Neural cell (in vitro differentiated cells): ENCODE results near the gene RAE1. TPM values are rescaled to one million over a fixed set of nuclear protein-coding genes. Genes with fewer than 3 reads are reported as not detected.

ENCODE experiments used
- H2AFZ ChIP-seq: fragments of 200-600, 300-800 bp; sonication (generic), shearing (Covaris generic); 2 replicates; pipeline ENCODE4 v1.6.0; 2014; ENCODE audit warnings: low read depth, mild to moderate bottlenecking, antibody characterized with exemption, low read length, moderate library complexity
- H3F3A ChIP-seq: fragments of 200-600 bp; shearing (Covaris generic); 2 replicates; pipeline ENCODE4 v1.6.1; 2016; ENCODE audit warnings: mild to moderate bottlenecking, moderate library complexity, mixed read lengths, antibody characterized with exemption, low read length; ENCODE audit not compliant: insufficient read depth, poor library complexity, severe bottlenecking
- H3K27ac ChIP-seq: fragments of 200-600, 300-800 bp; sonication (generic), shearing (Covaris generic); 2 replicates; pipeline ENCODE4 v1.5.1; 2014; ENCODE audit warnings: mild to moderate bottlenecking, low read length, moderate library complexity
- H3K27me3 ChIP-seq: fragments of 300-800, 200-600 bp; sonication (generic), shearing (Covaris generic); 2 replicates; pipeline ENCODE4 v1.6.0; 2014; ENCODE audit warnings: mild to moderate bottlenecking, low read depth, low read length, moderate library complexity; ENCODE audit not compliant: insufficient read depth
- H3K36me3 ChIP-seq: fragments of 300-800, 200-600 bp; sonication (generic), shearing (Covaris generic); 2 replicates; pipeline ENCODE4 v1.5.1; 2014; ENCODE audit warnings: mild to moderate bottlenecking, antibody characterized with exemption, low read length, moderate library complexity; ENCODE audit not compliant: insufficient read depth
- H3K4me2 ChIP-seq: fragments of 300-800, 200-600 bp; sonication (generic), shearing (Covaris generic); 2 replicates; pipeline ENCODE4 v1.6.0; 2014; ENCODE audit warnings: mild to moderate bottlenecking, low read length
- H3K4me3 ChIP-seq: fragments of 300-800, 200-600 bp; sonication (generic), shearing (Covaris generic); 2 replicates; pipeline ENCODE4 v1.5.1; 2014; ENCODE audit warnings: mild to moderate bottlenecking, low read length, moderate library complexity
- H3K79me2 ChIP-seq: fragments of 200-600 bp; shearing (Covaris generic); replicated peaks from 2 replicates; pipeline ENCODE4 v1.6.0; 2014; ENCODE audit warnings: mild to moderate bottlenecking, low read length, moderate library complexity; ENCODE audit not compliant: insufficient read depth
- H3K9ac ChIP-seq: fragments of 300-800, 200-600 bp; sonication (generic), shearing (Covaris generic); 2 replicates; pipeline ENCODE4 v1.6.1; 2016; ENCODE audit warnings: mild to moderate bottlenecking, low read length, mixed read lengths
- H3K9me2 ChIP-seq: fragments of 200-600 bp; shearing (Covaris generic); 2 replicates; pipeline ENCODE4 v1.6.1; 2016; ENCODE audit warnings: mild to moderate bottlenecking, low read length, mixed read lengths; ENCODE audit not compliant: insufficient read depth
- H3K9me3 ChIP-seq: fragments of 200-600, 300-800 bp; sonication (generic), shearing (Covaris generic); 2 replicates; pipeline ENCODE4 v1.6.1; 2016; ENCODE audit warnings: mild to moderate bottlenecking, mixed run types, low read length, moderate library complexity, mixed read lengths
- H4K20me1 ChIP-seq: fragments of 200-600 bp; shearing (Covaris generic); 2 replicates; pipeline ENCODE4 v1.6.1; 2016; ENCODE audit warnings: mild to moderate bottlenecking, mixed run types; ENCODE audit not compliant: insufficient read depth
- EP300 ChIP-seq: fragments of 450-650 bp; conservative IDR thresholded peaks from 2 replicates; pipeline ENCODE4 v1.6.1; 2014; ENCODE audit warnings: antibody characterized with exemption, mild to moderate bottlenecking, moderate library complexity; ENCODE audit not compliant: poor library complexity, severe bottlenecking
- EZH2 ChIP-seq: fragments of 200-600, 300-800 bp; shearing (Covaris generic), sonication (generic); IDR thresholded peaks from 2 replicates; pipeline ENCODE4 v1.6.1; 2014; ENCODE audit warnings: antibody characterized with exemption, low read length, borderline replicate concordance, mild to moderate bottlenecking; ENCODE audit not compliant: insufficient read depth, poor library complexity, severe bottlenecking
- MXI1 ChIP-seq: fragments of 450-650 bp; conservative IDR thresholded peaks from 2 replicates; pipeline ENCODE4 v1.6.1; 2014; ENCODE audit warnings: antibody characterized with exemption, mild to moderate bottlenecking; ENCODE audit not compliant: poor library complexity, severe bottlenecking
- POLR2AphosphoS5 ChIP-seq: IDR thresholded peaks from 2 replicates; pipeline ENCODE4 v1.6.1; 2012
- RAD21 ChIP-seq: fragments of 450-650 bp; conservative IDR thresholded peaks from 2 replicates; pipeline ENCODE4 v1.6.1; 2014; ENCODE audit warnings: antibody characterized with exemption, mild to moderate bottlenecking, moderate library complexity
- SMC3 ChIP-seq: fragments of 450-650 bp; conservative IDR thresholded peaks from 2 replicates; pipeline ENCODE4 v1.6.1; 2014; ENCODE audit warnings: antibody characterized with exemption, mild to moderate bottlenecking, moderate library complexity; ENCODE audit not compliant: poor library complexity
- TAF1 ChIP-seq: IDR thresholded peaks from 2 replicates; pipeline ENCODE4 v1.6.1; 2012; ENCODE audit warnings: low read depth
- polyA plus RNA-seq: library from polyadenylated mRNA; depleted of rRNA; stranded (reverse); fragments of >200 nt; gene quantifications from 2 replicates; pipeline ENCODE4 v1.2.3, GENCODE V29; 2014
- TF ChIP-seq, protein P1 (sequence below): fragments of 450-650 bp; IDR thresholded peaks from 2 replicates; pipeline ENCODE4 v1.5.1; 2014; ENCODE audit warnings: antibody characterized with exemption, mild to moderate bottlenecking, moderate library complexity; ENCODE audit not compliant: poor library complexity, severe bottlenecking
- TF ChIP-seq, protein P2 (sequence below): IDR thresholded peaks from 2 replicates; pipeline ENCODE4 v1.6.1; 2012; ENCODE audit warnings: borderline replicate concordance

Gene RAE1
- polyA plus RNA-seq, 1 donor from 2014 or later, result 134 TPM

DNA sequence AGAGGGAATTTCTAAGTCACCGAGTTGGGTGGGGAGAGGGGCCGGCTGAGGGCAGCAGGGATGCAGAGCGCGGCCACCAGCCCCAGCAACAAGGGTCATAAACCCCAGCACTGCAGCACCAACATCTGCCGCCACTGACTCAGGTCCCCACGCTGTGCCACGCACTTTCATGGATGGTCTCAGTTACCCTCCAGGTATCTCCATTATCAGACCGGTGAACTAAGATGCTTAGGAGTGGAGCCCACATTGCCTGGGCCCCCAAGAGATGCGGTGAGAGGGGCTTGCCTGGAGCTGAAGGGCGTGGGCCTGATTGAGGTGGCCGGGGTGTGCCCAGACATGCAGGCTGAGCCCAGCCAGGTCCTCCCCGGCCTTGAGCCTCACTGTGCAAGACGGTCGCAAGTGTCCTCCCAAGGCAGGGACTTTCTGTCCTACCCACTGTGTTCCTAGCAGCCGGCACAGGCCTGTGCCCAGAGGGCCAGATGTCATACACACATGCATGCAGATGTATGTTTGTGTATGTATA lies 59.4 kb downstream of the RAE1 start:
- Histone ChIP-seq H3K9me2 (no peaks in the 10 kb centered on the region), H3K9me3 (no peaks in the 10 kb centered on the region), H3K4me2 (no peak overlapping the region), H3K36me3 (no peaks in the 10 kb centered on the region), H3K79me2 (no peaks in the 10 kb centered on the region), H3F3A (no peaks in the 10 kb centered on the region), H3K4me3 (no peak overlapping the region), H4K20me1 (no peaks in the 10 kb centered on the region), H2AFZ (no peak overlapping the region), H3K27ac (no peak overlapping the region), H3K27me3 (no peaks in the 10 kb centered on the region), H3K9ac (no peak overlapping the region)
- TF ChIP-seq, protein P1, sequence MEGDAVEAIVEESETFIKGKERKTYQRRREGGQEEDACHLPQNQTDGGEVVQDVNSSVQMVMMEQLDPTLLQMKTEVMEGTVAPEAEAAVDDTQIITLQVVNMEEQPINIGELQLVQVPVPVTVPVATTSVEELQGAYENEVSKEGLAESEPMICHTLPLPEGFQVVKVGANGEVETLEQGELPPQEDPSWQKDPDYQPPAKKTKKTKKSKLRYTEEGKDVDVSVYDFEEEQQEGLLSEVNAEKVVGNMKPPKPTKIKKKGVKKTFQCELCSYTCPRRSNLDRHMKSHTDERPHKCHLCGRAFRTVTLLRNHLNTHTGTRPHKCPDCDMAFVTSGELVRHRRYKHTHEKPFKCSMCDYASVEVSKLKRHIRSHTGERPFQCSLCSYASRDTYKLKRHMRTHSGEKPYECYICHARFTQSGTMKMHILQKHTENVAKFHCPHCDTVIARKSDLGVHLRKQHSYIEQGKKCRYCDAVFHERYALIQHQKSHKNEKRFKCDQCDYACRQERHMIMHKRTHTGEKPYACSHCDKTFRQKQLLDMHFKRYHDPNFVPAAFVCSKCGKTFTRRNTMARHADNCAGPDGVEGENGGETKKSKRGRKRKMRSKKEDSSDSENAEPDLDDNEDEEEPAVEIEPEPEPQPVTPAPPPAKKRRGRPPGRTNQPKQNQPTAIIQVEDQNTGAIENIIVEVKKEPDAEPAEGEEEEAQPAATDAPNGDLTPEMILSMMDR, result no peak

DNA sequence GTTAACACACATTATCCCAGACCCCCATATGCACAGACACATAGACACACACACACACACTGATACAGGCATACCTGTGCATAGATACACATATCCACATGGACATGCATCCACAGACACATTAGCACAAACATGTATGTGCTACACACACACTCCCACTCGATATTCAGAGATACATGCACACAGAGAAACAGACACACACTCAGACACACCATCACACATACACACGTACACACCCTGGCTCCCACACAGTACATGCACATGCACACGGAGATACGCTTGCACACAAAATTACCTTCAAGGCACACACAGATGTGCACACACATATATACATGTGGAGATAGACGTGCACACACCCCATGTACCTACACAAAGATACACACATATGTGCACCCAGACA lies 59.9 kb downstream of the RAE1 start:
- TF ChIP-seq SMC3, result no peak
- TF ChIP-seq, protein P2, sequence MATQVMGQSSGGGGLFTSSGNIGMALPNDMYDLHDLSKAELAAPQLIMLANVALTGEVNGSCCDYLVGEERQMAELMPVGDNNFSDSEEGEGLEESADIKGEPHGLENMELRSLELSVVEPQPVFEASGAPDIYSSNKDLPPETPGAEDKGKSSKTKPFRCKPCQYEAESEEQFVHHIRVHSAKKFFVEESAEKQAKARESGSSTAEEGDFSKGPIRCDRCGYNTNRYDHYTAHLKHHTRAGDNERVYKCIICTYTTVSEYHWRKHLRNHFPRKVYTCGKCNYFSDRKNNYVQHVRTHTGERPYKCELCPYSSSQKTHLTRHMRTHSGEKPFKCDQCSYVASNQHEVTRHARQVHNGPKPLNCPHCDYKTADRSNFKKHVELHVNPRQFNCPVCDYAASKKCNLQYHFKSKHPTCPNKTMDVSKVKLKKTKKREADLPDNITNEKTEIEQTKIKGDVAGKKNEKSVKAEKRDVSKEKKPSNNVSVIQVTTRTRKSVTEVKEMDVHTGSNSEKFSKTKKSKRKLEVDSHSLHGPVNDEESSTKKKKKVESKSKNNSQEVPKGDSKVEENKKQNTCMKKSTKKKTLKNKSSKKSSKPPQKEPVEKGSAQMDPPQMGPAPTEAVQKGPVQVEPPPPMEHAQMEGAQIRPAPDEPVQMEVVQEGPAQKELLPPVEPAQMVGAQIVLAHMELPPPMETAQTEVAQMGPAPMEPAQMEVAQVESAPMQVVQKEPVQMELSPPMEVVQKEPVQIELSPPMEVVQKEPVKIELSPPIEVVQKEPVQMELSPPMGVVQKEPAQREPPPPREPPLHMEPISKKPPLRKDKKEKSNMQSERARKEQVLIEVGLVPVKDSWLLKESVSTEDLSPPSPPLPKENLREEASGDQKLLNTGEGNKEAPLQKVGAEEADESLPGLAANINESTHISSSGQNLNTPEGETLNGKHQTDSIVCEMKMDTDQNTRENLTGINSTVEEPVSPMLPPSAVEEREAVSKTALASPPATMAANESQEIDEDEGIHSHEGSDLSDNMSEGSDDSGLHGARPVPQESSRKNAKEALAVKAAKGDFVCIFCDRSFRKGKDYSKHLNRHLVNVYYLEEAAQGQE, result no peak
- no peak for TF ChIP-seq POLR2AphosphoS5
- no peak for TF ChIP-seq EZH2
- no peak for TF ChIP-seq MXI1
- no peak for TF ChIP-seq RAD21
- TF ChIP-seq EP300, result no peak
- TF ChIP-seq TAF1, result no peak
- TF ChIP-seq, protein P1, result no peak
- Histone ChIP-seq H3K9me2 (no peaks in the 10 kb centered on the region), H3K79me2 (no peaks in the 10 kb centered on the region), H3K9me3 (no peaks in the 10 kb centered on the region), H2AFZ (no peak overlapping the region), H3F3A (no peaks in the 10 kb centered on the region), H3K4me3 (no peak overlapping the region), H3K27ac (no peak overlapping the region), H3K27me3 (no peaks in the 10 kb centered on the region), H4K20me1 (no peaks in the 10 kb centered on the region), H3K36me3 (no peaks in the 10 kb centered on the region), H3K4me2 (no peak overlapping the region), H3K9ac (no peak overlapping the region)
